Vagina (tissue), 2 donors: ENCODE data around the gene NR1H4.

Source experiments
- CTCF ChIP-seq, 3 experiments: fragments of 450-650 bp in 2 of 3; fragments of 200-600 bp in 1 of 3; sonication (generic) in 1 of 3; IDR thresholded peaks; one replicate each; pipeline ENCODE4 v1.5.1; 2017 to 2019; ENCODE audit warnings: antibody characterized with exemption in 3 of 3, mild to moderate bottlenecking in 2 of 3, moderate library complexity in 2 of 3
- POLR2A ChIP-seq, 2 donors: fragments of 450-650 bp; IDR thresholded peaks; one replicate each; pipeline ENCODE4 v1.6.1; 2017; ENCODE audit warnings: antibody characterized with exemption in 2 of 2, mild to moderate bottlenecking in 2 of 2, moderate library complexity in 2 of 2
- POLR2AphosphoS5 ChIP-seq, 2 donors: sonication (generic); formaldehyde crosslinking; IDR thresholded peaks; one replicate each; pipeline ENCODE4 v1.9.0; 2017; ENCODE audit warnings: antibody characterized with exemption in 2 of 2, mild to moderate bottlenecking in 2 of 2, low read depth in 1 of 2; ENCODE audit not compliant: insufficient read depth in 1 of 2

GRCh38 chr12:100476013-100476751 is 2.5 kb downstream of the NR1H4 start:
- TF ChIP-seq CTCF (IDR thresholded peaks at IDR 0.05) (no peak), POLR2AphosphoS5 (IDR thresholded peaks at IDR 0.05; ENCODE audit: insufficient read depth in 1 of 2, low read depth in 1 of 2) (no peak), POLR2A (IDR thresholded peaks at IDR 0.05) (no peak)
